ENCODE data around the gene STAG2. TPM values are rescaled to one million over a fixed set of nuclear protein-coding genes. Genes with fewer than 3 reads are reported as not detected.
"Not testable (repeated sequence)": the region's sequence is repeated elsewhere in the genome, so short reads cannot be mapped to it uniquely, and the experiment has no call there.

STAG2 gene
- total RNA-seq, 1 donor from 2014 or later: 40.6 TPM

DNA sequence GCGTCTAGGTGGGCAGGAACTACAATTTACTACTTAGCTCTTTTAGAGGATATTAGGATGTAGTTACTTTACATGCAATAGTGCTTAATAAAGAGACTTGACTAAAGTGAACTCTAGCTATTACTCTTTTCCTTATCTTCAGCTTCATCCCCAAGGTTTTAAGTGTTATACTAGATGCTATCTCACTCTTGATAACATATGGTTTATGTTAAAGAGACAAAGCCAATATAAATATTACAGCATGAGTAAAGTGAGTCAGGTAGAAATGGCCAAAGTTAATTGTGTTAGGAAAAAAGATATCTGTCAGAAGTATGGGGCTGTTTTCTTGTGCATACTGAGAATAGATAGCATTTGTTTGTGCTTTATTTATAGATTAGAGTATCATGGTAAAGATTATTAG, 80.5 kb downstream of the STAG2 start:
- ATAC-seq: no peak

- ATAC-seq: no peak
These were observed 83.6 kb downstream of the STAG2 start for GRCh38 chrX:124045109-124045508.

GRCh38 chrX:124084417-124084816, 122.9 kb downstream of the STAG2 start:
- not testable (repeated sequence) for ATAC-seq

DNA sequence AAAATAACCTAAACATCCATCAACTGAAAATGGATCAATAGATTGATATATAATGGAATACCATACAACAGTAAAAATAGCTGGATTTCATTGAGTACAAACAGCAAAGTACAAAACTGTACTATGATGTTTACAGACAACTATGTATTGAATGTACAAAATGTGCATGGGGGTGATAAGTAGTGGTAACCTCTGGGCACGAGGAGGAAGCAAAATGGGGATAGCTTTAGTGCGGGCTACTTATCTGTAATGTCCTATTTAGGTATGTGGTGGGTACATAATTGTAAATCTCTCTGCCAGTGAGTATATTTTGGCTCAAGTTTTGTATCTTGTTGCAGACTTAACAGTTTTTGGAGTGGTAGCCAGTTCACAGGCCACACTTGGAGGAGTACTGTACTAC, 123.6 kb downstream of the STAG2 start:
- no peak for ATAC-seq

DNA sequence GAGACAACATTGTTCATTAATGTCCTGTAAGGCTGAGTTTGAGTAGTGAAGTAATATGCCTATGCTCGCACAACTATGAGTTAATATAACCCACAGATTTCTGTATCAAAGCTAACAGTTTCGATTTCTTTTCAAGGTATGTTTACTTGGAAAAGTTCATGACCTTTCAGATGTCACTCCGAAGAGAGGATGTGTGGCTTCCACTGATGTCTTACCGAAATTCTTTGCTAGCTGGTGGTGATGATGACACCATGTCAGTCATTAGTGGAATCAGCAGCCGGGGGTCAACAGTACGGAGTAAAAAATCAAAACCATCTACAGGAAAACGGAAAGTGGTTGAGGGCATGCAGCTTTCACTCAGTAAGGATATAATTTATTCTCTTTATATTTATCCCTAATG, 124.9 kb downstream of the STAG2 start:
- no peak for ATAC-seq

GRCh38 chrX:124087000-124087746, 125.7 kb downstream of the STAG2 start:
- no peak for ATAC-seq

DNA sequence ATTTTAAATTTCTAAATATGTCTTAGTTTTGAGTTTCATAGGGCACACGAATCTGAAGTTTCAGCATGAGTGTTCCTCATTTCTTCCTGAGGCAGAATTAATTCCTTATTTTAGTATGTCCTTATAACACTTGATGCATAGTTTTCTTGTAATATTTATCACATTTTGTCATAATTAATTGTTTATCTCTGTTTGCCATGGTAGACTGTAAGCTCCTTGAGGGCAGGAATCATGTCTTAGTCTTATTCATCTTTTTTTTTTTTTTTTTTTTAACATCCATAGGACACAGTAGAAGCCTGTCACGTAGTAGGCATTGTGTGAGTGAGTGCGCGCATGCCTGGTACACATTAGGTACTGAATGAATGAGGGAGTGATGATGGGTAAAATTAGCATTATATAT, 131.7 kb downstream of the STAG2 start:
- ATAC-seq: no peak

GRCh38 chrX:124097116-124097515, 135.6 kb downstream of the STAG2 start:
- ATAC-seq: no peak

GRCh38 chrX:124098089-124098488, 136.6 kb downstream of the STAG2 start:
- no peak for ATAC-seq

GRCh38 chrX:124103966-124104365, 142.5 kb downstream of the STAG2 start:
- ATAC-seq: no peak

GRCh38 chrX:124104512-124104911, 143.0 kb downstream of the STAG2 start:
- ATAC-seq: not testable (repeated sequence)

GRCh38 chrX:124113621-124114600, 152.4 kb downstream of the STAG2 start:
- no peak for ATAC-seq

- ATAC-seq: no peak
These were observed 155.8 kb downstream of the STAG2 start for GRCh38 chrX:124117325-124117724.

DNA sequence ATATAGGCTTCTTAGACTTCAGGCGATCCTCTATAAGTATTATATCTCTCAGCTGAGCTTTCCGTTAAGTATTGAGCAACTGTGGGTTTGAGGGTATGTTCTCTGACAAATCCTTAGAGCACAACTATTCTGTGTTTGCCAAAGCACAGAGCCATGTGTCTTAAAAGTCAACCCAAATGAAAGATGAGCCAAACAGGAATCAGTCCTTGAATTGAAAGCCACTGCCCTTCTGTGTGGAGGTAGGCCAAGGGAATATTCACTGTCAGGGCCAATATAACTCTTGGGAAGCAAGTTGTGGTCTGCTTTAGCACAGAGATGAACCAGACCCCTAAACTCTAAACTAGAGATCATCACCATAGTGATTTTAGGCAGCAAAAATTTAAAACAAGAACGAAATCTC, 164.0 kb downstream of the STAG2 start:
- no peak for ATAC-seq

DNA sequence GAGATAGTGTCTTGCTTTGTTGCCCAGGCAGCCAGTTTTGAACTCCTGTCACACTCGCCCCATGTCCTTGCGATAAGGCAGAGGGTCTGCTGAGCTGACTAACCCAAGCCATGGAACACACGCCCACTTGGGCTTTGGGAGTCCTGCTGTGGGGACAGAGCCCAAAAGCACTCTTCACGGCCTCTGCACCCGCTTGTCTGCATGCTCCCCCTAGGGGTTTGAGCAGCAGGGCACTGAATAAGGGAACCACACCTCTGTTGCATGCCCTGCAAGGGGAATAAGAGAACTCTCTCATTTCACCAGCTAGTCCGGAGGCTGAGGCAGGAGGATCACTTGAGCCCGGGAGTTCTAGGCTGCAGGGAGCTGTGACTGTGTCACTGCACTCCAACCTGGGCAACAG, 166.0 kb downstream of the STAG2 start:
- ATAC-seq: no peak

- ATAC-seq: not testable (repeated sequence)
These were observed 170.9 kb downstream of the STAG2 start for GRCh38 chrX:124132437-124132836.

DNA sequence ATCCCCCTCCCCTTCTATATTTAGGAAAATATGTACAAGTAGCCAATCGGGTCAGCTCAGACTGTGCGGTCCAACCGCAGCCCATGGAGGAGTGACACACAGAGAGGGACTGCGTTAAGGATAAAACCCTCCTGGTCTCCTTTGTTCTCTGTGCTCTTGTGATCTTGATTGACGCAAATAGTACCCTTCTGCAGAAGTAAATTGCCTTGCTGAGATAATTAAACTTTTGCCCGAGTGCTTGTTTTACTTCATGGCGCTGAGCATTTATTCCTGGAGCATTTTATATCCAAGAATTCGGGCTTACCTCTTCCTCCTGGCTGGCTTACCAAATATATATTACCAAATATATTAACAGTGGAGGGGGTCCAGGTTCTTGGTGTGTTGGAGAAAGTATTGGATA, 184.2 kb downstream of the STAG2 start:
- ATAC-seq: no peak

DNA sequence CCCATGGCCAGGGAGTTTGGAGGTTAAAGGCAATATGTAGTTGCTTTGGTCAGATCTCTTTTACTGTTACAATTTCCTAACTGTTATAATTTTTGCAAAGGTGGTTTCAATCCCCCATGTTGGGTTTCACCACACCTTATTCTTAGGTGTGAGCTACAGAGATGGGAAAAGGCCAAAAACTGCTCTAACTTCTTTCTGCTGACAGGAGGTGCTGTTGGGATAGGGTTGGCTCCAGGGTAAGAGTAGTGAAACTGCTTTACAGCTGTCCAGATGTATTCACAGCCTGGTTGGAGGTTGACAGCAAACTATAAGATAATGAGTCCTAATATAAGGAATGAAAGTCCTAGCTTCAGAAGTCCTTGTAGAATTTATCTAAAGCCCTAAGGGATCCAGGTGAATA, 189.7 kb downstream of the STAG2 start:
- ATAC-seq: no peak

Other genes starting within 250 kb of the STAG2 start
- 33.0 TPM for gene THOC2, start 228.7 kb upstream of the STAG2 start, total RNA-seq
- 45.2 TPM for gene XIAP, start 101.7 kb upstream of the STAG2 start, total RNA-seq

All from esophagus mucosa (tissue), 1 donor.